Fibroblast of the aortic adventitia (primary cell): ENCODE measurements around the gene FTSJ3. TPM values are rescaled to one million over a fixed set of nuclear protein-coding genes. Genes with fewer than 3 reads are reported as not detected.

Experiments
- DNase-seq: peaks from one replicate; pipeline ENCODE4 v3.0.0-alpha.2; 2010; ENCODE audit warnings: low read depth
- H3K4me3 ChIP-seq: 2 replicates; pipeline ENCODE4 v1.5.1; 2011; ENCODE audit warnings: low read depth, mild to moderate bottlenecking, control low read depth, low read length, moderate library complexity
- CTCF ChIP-seq: IDR thresholded peaks from 2 replicates; pipeline ENCODE4 v1.5.1; 2011; ENCODE audit warnings: mild to moderate bottlenecking, low read length, control low read depth, inconsistent platforms; ENCODE audit not compliant: insufficient read depth
- total RNA-seq: library from RNA; depleted of rRNA; stranded (reverse); fragments of >200 nt; gene quantifications from 2 replicates; pipeline ENCODE4 v1.2.3, GENCODE V29; 2012; ENCODE audit warnings: low replicate concordance

The FTSJ3 gene
- total RNA-seq, 1 donor, result 39.8 TPM

- no peak for DNase-seq
- no peak for TF ChIP-seq CTCF
- no peak overlapping the region for H3K4me3 ChIP-seq
Observed at GRCh38 chr17:63855185-63855584, 27.7 kb upstream of the FTSJ3 start.

- DNase-seq, result no peak
- no peak overlapping the region for H3K4me3 ChIP-seq
- TF ChIP-seq CTCF, result no peak
Observed at GRCh38 chr17:63854709-63855108, 27.2 kb upstream of the FTSJ3 start.

GRCh38 chr17:63853260-63853659 lies 25.8 kb upstream of the FTSJ3 start:
- no peak for DNase-seq
- H3K4me3 ChIP-seq, result no peak overlapping the region
- TF ChIP-seq CTCF, result no peak

- TF ChIP-seq CTCF, result no peak
- peak; percentile 32 for DNase-seq
- H3K4me3 ChIP-seq, result no peak overlapping the region
Observed at GRCh38 chr17:63850401-63850800, 22.9 kb upstream of the FTSJ3 start.

- peak; percentile 56 for TF ChIP-seq CTCF
- peak; percentile 89 for DNase-seq
- H3K4me3 ChIP-seq, result peak overlapping the region; percentile 56
Observed at GRCh38 chr17:63848834-63849689, 21.6 kb upstream of the FTSJ3 start.

GRCh38 chr17:63847525-63848249 lies 20.2 kb upstream of the FTSJ3 start:
- DNase-seq, result no peak
- TF ChIP-seq CTCF, result no peak
- H3K4me3 ChIP-seq, result no peak overlapping the region
